NB4 (cell line): ENCODE measurements around the gene USP24.

ENCODE experiments used
- CTCF ChIP-seq: IDR thresholded peaks from one replicate; pipeline ENCODE4 v1.5.1; 2012; ENCODE audit warnings: low read depth, low read length
- POLR2A ChIP-seq: IDR thresholded peaks from 2 replicates; pipeline ENCODE4 v1.6.1; 2011; ENCODE audit warnings: mild to moderate bottlenecking; ENCODE audit not compliant: insufficient read length; ENCODE audit errors: extremely low read depth

- TF ChIP-seq CTCF (no peak), POLR2A (no peak)
These were observed 75.0 kb downstream of the USP24 start for GRCh38 chr1:55140137-55140536.
